Endothelial cell of umbilical vein (primary cell): ENCODE measurements around the gene ZNF827. TPM values are rescaled to one million over a fixed set of nuclear protein-coding genes. Genes with fewer than 3 reads are reported as not detected.

Experiments
- BruUV-seq: library from RNA; stranded (reverse); fragments of 400-500 nt; replicated peaks from 2 replicates; lab custom pipeline; 2021; lab: Mats Ljungman, UMichigan
- CTCF ChIA-PET: fragments of 300-600, 350-600 bp; sonication (Branson Sonifier 250); formaldehyde crosslinking; loops from one replicate; lab custom pipeline; 2021; ENCODE audit warnings: antibody characterized with exemption, inconsistent platforms; lab: Charles Lee
- POLR2A ChIA-PET: fragments of 300-600, 350-600 bp; sonication (Branson Sonifier 250); formaldehyde crosslinking; loops from one replicate; lab custom pipeline; 2021; ENCODE audit warnings: antibody characterized with exemption, inconsistent platforms; lab: Charles Lee
- DNase-seq: peaks from one replicate; pipeline ENCODE4 v3.0.0-alpha.2; 2011; ENCODE audit warnings: low read depth, low spot score
- FAIRE-seq: peaks from 2 replicates; lab custom pipeline; 2011; peaks lifted over from hg19 to GRCh38; lab: Jason Lieb, UNC
- H2AFZ ChIP-seq: 2 replicates; pipeline ENCODE4 v1.6.0; 2012; ENCODE audit warnings: low read depth, low read length, control low read depth, inconsistent platforms
- H3K27ac ChIP-seq: 2 replicates; pipeline ENCODE4 v1.5.1; 2011; ENCODE audit warnings: low read depth, mild to moderate bottlenecking, control low read depth, low read length, moderate library complexity; ENCODE audit not compliant: insufficient read depth
- H3K27me3 ChIP-seq, 2 experiments: 2 replicates each; pipeline versions ENCODE4 v1.6.0 to v1.6.1; 2011; ENCODE audit warnings: low read length in 2 of 2, mixed read lengths in 1 of 2; ENCODE audit not compliant: control insufficient read depth in 2 of 2, insufficient read depth in 2 of 2
- H3K36me3 ChIP-seq, 2 experiments: 2 replicates in 1 of 2; 3 replicates in 1 of 2; pipeline ENCODE4 v1.5.1; 2011; ENCODE audit warnings: low read length in 2 of 2, mild to moderate bottlenecking in 1 of 2, moderate library complexity in 1 of 2; ENCODE audit not compliant: control insufficient read depth in 2 of 2, insufficient read depth in 2 of 2; ENCODE audit errors: extremely low read depth in 1 of 2
- H3K4me1 ChIP-seq: 3 replicates; pipeline ENCODE4 v1.5.1; 2011; ENCODE audit warnings: mild to moderate bottlenecking, low read length; ENCODE audit not compliant: control insufficient read depth, insufficient read depth; ENCODE audit errors: extremely low read depth
- H3K4me2 ChIP-seq: 2 replicates; pipeline ENCODE4 v1.6.1; 2011; ENCODE audit warnings: low read length, control low read depth, mixed read lengths; ENCODE audit not compliant: insufficient read depth
- H3K4me3 ChIP-seq, 3 experiments: fragments of 200-600 bp in 1 of 3; sonication (generic), shearing (Covaris generic) in 1 of 3; replicated peaks in 1 of 3; 2 replicates each; pipeline ENCODE4 v1.5.1; 2011 to 2016; ENCODE audit warnings: control low read depth in 3 of 3, low read length in 3 of 3, mild to moderate bottlenecking in 2 of 3, inconsistent platforms in 1 of 3, low read depth in 1 of 3, moderate library complexity in 1 of 3; ENCODE audit not compliant: insufficient read depth in 1 of 3
- H3K79me2 ChIP-seq: 2 replicates; pipeline ENCODE4 v1.6.0; 2012; ENCODE audit warnings: low read length, inconsistent platforms; ENCODE audit not compliant: control insufficient read depth, insufficient read depth
- H3K9ac ChIP-seq: replicated peaks from 2 replicates; pipeline ENCODE3; 2011; ENCODE audit warnings: low read length, control low read depth; ENCODE audit not compliant: insufficient read depth; ENCODE audit errors: extremely low read depth
- H3K9me1 ChIP-seq: replicated peaks from 3 replicates; pipeline ENCODE4 v1.6.0; 2011; ENCODE audit warnings: mild to moderate bottlenecking, low read length; ENCODE audit not compliant: control insufficient read depth, insufficient read depth; ENCODE audit errors: extremely low read depth
- H3K9me3 ChIP-seq: replicated peaks from 2 replicates; pipeline ENCODE4 v1.5.1; 2012; ENCODE audit warnings: low read length, inconsistent platforms; ENCODE audit not compliant: control insufficient read depth, insufficient read depth
- H4K20me1 ChIP-seq: replicated peaks from 2 replicates; pipeline ENCODE3; 2011; ENCODE audit warnings: mild to moderate bottlenecking, low read length; ENCODE audit not compliant: control insufficient read depth, insufficient read depth; ENCODE audit errors: extremely low read depth
- EZH2 ChIP-seq: IDR thresholded peaks from 2 replicates; pipeline ENCODE4 v1.6.1; 2012; ENCODE audit warnings: borderline replicate concordance, low read depth, mild to moderate bottlenecking, moderate library complexity, low read length, inconsistent platforms; ENCODE audit not compliant: severe bottlenecking
- FOS ChIP-seq: IDR thresholded peaks from 2 replicates; pipeline ENCODE4 v1.6.1; 2011; ENCODE audit warnings: mild to moderate bottlenecking, low read length, moderate library complexity, borderline replicate concordance; ENCODE audit not compliant: insufficient read depth
- GATA2 ChIP-seq: IDR thresholded peaks from 2 replicates; pipeline ENCODE4 v1.7.0; 2011; ENCODE audit warnings: low read depth, mild to moderate bottlenecking, moderate library complexity, mixed read lengths, low read length; ENCODE audit not compliant: insufficient read length, insufficient read depth
- JUN ChIP-seq: IDR thresholded peaks from 2 replicates; pipeline ENCODE4 v1.6.1; 2011; ENCODE audit warnings: borderline replicate concordance, low read depth; ENCODE audit not compliant: insufficient read length, insufficient read depth
- MYC ChIP-seq: IDR thresholded peaks from one replicate; pipeline ENCODE4 v1.6.1; 2011; ENCODE audit warnings: mild to moderate bottlenecking, low read depth, low read length
- POLR2A ChIP-seq: IDR thresholded peaks from 2 replicates; pipeline ENCODE4 v1.6.1; 2012; ENCODE audit warnings: low read depth, mild to moderate bottlenecking, control low read depth, low read length
- POLR2AphosphoS5 ChIP-seq: IDR thresholded peaks from 2 replicates; pipeline ENCODE4 v1.6.1; 2012; ENCODE audit warnings: low read depth, mild to moderate bottlenecking, control low read depth, low read length, moderate library complexity; ENCODE audit not compliant: insufficient read depth
- dilution Hi-C: fragments of 300-500 bp; cut with MboI; formaldehyde crosslinking; loops from one replicate; pipeline ENCODE4 v1.15.0; 2019; ENCODE audit warnings: low sequenced_read_pairs; ENCODE audit not compliant: extremely low pct_ligation_motif_present
- intact Hi-C: fragments of 100-400 bp; cut with micrococcal nuclease; formaldehyde crosslinking; loops from one replicate; pipeline ENCODE4 v1.10.0; 2022
- polyA plus RNA-seq, 4 experiments: library from polyadenylated mRNA; depleted of rRNA in 3 of 4; stranded (reverse) in 3 of 4; unstranded in 1 of 4; fragments of >200 nt; gene quantifications; 2 replicates each; pipeline versions ENCODE4 v1.2.1 to v1.2.3, GENCODE V29; 2011 to 2012; ENCODE audit warnings: missing spikeins in 1 of 4
- total RNA-seq: library from RNA; stranded (reverse); gene quantifications from 2 replicates; pipeline ENCODE4 v1.2.3, GENCODE V29; 2021
- TF ChIP-seq, protein P1 (sequence below), 2 donors: IDR thresholded peaks; 1 replicate in 1 of 2; 2 replicates in 1 of 2; pipeline ENCODE4 v1.5.1; 2011; ENCODE audit warnings: low read length in 2 of 2, mild to moderate bottlenecking in 2 of 2, moderate library complexity in 2 of 2, control low read depth in 1 of 2, inconsistent platforms in 1 of 2, low read depth in 1 of 2; ENCODE audit not compliant: insufficient read depth in 1 of 2; ENCODE audit errors: extremely low read depth in 1 of 2
- TF ChIP-seq, protein P2 (sequence below): IDR thresholded peaks from 2 replicates; pipeline ENCODE4 v1.6.1; 2011; ENCODE audit not compliant: insufficient read depth, insufficient read length

Gene ZNF827
- total and polyA plus RNA-seq, 2 donors (not counting 3 experiments of a cell fraction or from before 2014, with no cell fraction given) = 16.9 to 23.7 TPM

DNA sequence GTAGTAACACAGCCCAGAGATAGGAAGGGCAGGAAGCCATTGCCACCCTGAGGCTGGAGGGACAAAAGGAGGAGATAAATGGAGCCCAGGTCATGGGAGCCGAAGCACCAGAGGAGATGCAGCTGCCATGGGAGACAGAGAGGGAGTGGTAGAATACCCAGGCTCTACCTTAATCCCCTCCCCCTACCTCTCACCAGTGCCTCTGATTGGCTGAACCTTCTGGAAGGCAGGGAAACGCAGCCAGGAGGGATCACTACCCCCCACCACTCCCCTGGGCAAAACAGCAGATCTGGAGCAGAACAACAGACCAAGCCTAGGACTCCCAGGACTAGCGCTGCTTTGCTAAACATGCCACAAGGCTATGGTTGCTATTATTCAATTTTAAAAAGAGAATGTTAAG is 114.2 kb downstream of the ZNF827 start:
- Histone ChIP-seq H4K20me1 (no peaks in the 10 kb centered on the region), H3K27ac (no peak overlapping the region), H3K4me3 (no peak overlapping the region), H2AFZ (no peak overlapping the region), H3K9me1 (no peaks in the 10 kb centered on the region), H3K27me3 (no peaks in the 10 kb centered on the region), H3K79me2 (no peaks in the 10 kb centered on the region), H3K4me2 (no peak overlapping the region), H3K9me3 (no peaks in the 10 kb centered on the region), H3K36me3 (peaks cover 0 to 6% of the 10 kb centered on the region in 2 experiments), H3K9ac (no peak overlapping the region), H3K4me1 (peaks cover under 1% of the 10 kb centered on the region)
- dilution Hi-C loops (no loop called here), intact Hi-C loops (no loop called here)
- TF ChIP-seq, protein P1, sequence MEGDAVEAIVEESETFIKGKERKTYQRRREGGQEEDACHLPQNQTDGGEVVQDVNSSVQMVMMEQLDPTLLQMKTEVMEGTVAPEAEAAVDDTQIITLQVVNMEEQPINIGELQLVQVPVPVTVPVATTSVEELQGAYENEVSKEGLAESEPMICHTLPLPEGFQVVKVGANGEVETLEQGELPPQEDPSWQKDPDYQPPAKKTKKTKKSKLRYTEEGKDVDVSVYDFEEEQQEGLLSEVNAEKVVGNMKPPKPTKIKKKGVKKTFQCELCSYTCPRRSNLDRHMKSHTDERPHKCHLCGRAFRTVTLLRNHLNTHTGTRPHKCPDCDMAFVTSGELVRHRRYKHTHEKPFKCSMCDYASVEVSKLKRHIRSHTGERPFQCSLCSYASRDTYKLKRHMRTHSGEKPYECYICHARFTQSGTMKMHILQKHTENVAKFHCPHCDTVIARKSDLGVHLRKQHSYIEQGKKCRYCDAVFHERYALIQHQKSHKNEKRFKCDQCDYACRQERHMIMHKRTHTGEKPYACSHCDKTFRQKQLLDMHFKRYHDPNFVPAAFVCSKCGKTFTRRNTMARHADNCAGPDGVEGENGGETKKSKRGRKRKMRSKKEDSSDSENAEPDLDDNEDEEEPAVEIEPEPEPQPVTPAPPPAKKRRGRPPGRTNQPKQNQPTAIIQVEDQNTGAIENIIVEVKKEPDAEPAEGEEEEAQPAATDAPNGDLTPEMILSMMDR (IDR thresholded peaks at IDR 0.05; ENCODE audit: extremely low read depth in 1 of 2, insufficient read depth in 1 of 2, low read depth in 1 of 2, low read length in 2 of 2) = no peak
- TF ChIP-seq MYC (no peak), GATA2 (no peak), EZH2 (no peak), FOS (no peak), POLR2A (no peak), POLR2AphosphoS5 (no peak), JUN (no peak)
- TF ChIP-seq, protein P2, sequence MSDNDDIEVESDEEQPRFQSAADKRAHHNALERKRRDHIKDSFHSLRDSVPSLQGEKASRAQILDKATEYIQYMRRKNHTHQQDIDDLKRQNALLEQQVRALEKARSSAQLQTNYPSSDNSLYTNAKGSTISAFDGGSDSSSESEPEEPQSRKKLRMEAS = no peak
- ChIA-PET POLR2A (no interaction called here), CTCF (no interaction called here)
- DNase-seq (no peak), FAIRE-seq (no peak)
- no TSS peak for BruUV-seq
